Fibroblast of lung (primary cell): ENCODE results near the gene CALHM5. TPM values are rescaled to one million over a fixed set of nuclear protein-coding genes. Genes with fewer than 3 reads are reported as not detected.

Source experiments
- DNase-seq, 2 donors: peaks; one replicate each; pipeline versions ENCODE4 v3.0.0 to v3.0.0-alpha.2; 2010; ENCODE audit warnings: low read depth in 2 of 2
- H2AFZ ChIP-seq: 2 replicates; pipeline ENCODE4 v1.5.1; 2012; ENCODE audit warnings: low read length, control low read depth, inconsistent platforms
- H3K27ac ChIP-seq: 2 replicates; pipeline ENCODE4 v1.5.1; 2011; ENCODE audit warnings: low read length, control low read depth; ENCODE audit not compliant: insufficient read depth
- H3K27me3 ChIP-seq: 2 replicates; pipeline ENCODE4 v1.5.1; 2011; ENCODE audit warnings: mild to moderate bottlenecking, low read length; ENCODE audit not compliant: control insufficient read depth, insufficient read depth
- H3K36me3 ChIP-seq: 2 replicates; pipeline ENCODE4 v1.5.1; 2011; ENCODE audit warnings: low read length; ENCODE audit not compliant: control insufficient read depth, insufficient read depth
- H3K4me1 ChIP-seq: 2 replicates; pipeline ENCODE4 v1.5.1; 2011; ENCODE audit warnings: low read length; ENCODE audit not compliant: control insufficient read depth, insufficient read depth; ENCODE audit errors: extremely low read depth
- H3K4me2 ChIP-seq: 2 replicates; pipeline ENCODE4 v1.5.1; 2011; ENCODE audit warnings: low read length, control low read depth; ENCODE audit not compliant: insufficient read depth; ENCODE audit errors: extremely low read depth
- H3K4me3 ChIP-seq, 4 experiments: fragments of 200-600 bp in 1 of 4; sonication (generic) in 1 of 4; replicated peaks in 1 of 4; 2 replicates each; pipeline ENCODE4 v1.5.1; 2011 to 2016; ENCODE audit warnings: low read length in 4 of 4, low read depth in 3 of 4, mild to moderate bottlenecking in 3 of 4, control low read depth in 2 of 4, inconsistent platforms in 1 of 4, mixed read lengths in 1 of 4; ENCODE audit not compliant: insufficient read depth in 1 of 4; ENCODE audit errors: control extremely low read depth in 1 of 4
- H3K79me2 ChIP-seq: 2 replicates; pipeline ENCODE4 v1.5.1; 2012; ENCODE audit warnings: mild to moderate bottlenecking, low read length, inconsistent platforms; ENCODE audit not compliant: control insufficient read depth, insufficient read depth
- H3K9ac ChIP-seq: 2 replicates; pipeline ENCODE4 v1.5.1; 2011; ENCODE audit warnings: mild to moderate bottlenecking, low read length, control low read depth; ENCODE audit not compliant: insufficient read depth
- H3K9me3 ChIP-seq: 2 replicates; pipeline ENCODE4 v1.5.1; 2012; ENCODE audit warnings: low read depth, low read length; ENCODE audit not compliant: control insufficient read depth, insufficient read depth
- H4K20me1 ChIP-seq: 2 replicates; pipeline ENCODE4 v1.5.1; 2011; ENCODE audit warnings: low read length; ENCODE audit not compliant: control insufficient read depth, insufficient read depth; ENCODE audit errors: extremely low read depth
- EZH2 ChIP-seq: IDR thresholded peaks from 2 replicates; pipeline ENCODE4 v1.5.1; 2012; ENCODE audit warnings: low read length, control low read depth, mild to moderate bottlenecking; ENCODE audit errors: missing control alignments
- polyA plus RNA-seq, 2 donors: library from polyadenylated mRNA; depleted of rRNA in 1 of 2; stranded (reverse) in 1 of 2; unstranded in 1 of 2; fragments of >200 nt; gene quantifications; 2 replicates each; pipeline ENCODE4 v1.2.1, GENCODE V29; 2011 to 2012; ENCODE audit warnings: missing spikeins in 1 of 2
- total RNA-seq: library from RNA; depleted of rRNA; stranded (reverse); fragments of >200 nt; gene quantifications from 2 replicates; pipeline ENCODE4 v1.2.1, GENCODE V29; 2014
- TF ChIP-seq, protein P1 (sequence below), 2 donors: IDR thresholded peaks in 1 of 2; conservative IDR thresholded peaks in 1 of 2; 1 replicate in 1 of 2; 2 replicates in 1 of 2; pipeline ENCODE4 v1.5.1; 2011 to 2012; ENCODE audit warnings: low read length in 2 of 2, control low read depth in 1 of 2, inconsistent platforms in 1 of 2, low read depth in 1 of 2, mild to moderate bottlenecking in 1 of 2

Gene CALHM5
- total and polyA plus RNA-seq, 2 donors (not counting 1 experiment from before 2014, with no cell fraction given): 4.1 to 8.3 TPM

DNA sequence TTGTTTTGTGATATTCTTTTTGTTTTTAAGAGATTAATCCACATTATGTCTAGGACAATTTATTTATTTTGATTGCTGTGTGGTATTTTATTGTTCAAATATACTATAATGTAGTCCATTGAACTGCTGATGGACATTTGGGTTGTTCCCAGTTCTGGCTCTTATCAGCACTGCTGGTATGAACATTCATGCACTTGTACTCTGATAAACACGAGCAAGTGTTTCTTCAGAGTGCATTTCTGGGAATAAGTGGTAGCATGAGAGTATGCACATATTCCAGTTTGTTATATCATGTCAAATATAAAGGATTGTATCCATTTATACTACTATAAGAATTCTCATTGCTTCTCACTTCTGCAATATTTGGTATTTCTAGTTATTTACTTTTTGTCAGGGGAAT, 43.1 kb upstream of the CALHM5 start:
- H3K4me1 ChIP-seq: no peaks in the 10 kb centered on the region
- no peak overlapping the region for H3K27ac ChIP-seq
- no peak overlapping the region for H3K4me3 ChIP-seq
- no peak overlapping the region for H3K4me2 ChIP-seq
- no peak overlapping the region for H3K9ac ChIP-seq
- no peaks in the 10 kb centered on the region for H3K27me3 ChIP-seq
- no peaks in the 10 kb centered on the region for H3K36me3 ChIP-seq
- DNase-seq: no peak
- H4K20me1 ChIP-seq: no peaks in the 10 kb centered on the region
- no peaks in the 10 kb centered on the region for H3K79me2 ChIP-seq
- TF ChIP-seq EZH2: no peak
- TF ChIP-seq, protein P1, sequence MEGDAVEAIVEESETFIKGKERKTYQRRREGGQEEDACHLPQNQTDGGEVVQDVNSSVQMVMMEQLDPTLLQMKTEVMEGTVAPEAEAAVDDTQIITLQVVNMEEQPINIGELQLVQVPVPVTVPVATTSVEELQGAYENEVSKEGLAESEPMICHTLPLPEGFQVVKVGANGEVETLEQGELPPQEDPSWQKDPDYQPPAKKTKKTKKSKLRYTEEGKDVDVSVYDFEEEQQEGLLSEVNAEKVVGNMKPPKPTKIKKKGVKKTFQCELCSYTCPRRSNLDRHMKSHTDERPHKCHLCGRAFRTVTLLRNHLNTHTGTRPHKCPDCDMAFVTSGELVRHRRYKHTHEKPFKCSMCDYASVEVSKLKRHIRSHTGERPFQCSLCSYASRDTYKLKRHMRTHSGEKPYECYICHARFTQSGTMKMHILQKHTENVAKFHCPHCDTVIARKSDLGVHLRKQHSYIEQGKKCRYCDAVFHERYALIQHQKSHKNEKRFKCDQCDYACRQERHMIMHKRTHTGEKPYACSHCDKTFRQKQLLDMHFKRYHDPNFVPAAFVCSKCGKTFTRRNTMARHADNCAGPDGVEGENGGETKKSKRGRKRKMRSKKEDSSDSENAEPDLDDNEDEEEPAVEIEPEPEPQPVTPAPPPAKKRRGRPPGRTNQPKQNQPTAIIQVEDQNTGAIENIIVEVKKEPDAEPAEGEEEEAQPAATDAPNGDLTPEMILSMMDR (conservative IDR thresholded peaks at IDR 0.05 in 1 of 2, IDR thresholded peaks at IDR 0.05 in 1 of 2; ENCODE audit: low read depth in 1 of 2, low read length in 2 of 2): no peak
- H2AFZ ChIP-seq: no peak overlapping the region
- H3K9me3 ChIP-seq: no peaks in the 10 kb centered on the region

DNA sequence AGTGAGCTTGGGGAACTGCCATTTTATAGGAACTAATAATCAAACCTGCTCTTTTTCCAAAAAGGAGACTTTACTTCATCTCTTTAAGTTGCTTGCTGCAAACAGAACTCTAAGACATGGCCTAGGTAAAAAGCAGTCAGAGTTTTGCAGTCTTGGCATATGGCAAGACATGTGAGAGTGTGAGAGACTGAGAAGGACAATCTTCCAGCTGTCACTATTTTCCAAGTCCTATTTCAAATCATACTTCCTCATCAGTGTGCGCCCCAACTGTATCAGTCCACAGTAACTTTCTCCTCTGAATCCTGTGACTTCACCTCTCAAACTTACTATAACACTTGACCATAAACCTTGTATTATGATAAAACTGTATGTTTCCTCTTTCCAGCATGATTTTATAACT, 39.9 kb upstream of the CALHM5 start:
- no peak overlapping the region for H3K4me3 ChIP-seq
- no peaks in the 10 kb centered on the region for H3K4me1 ChIP-seq
- no peaks in the 10 kb centered on the region for H3K9me3 ChIP-seq
- DNase-seq: no peak
- H2AFZ ChIP-seq: no peak overlapping the region
- no peaks in the 10 kb centered on the region for H3K27me3 ChIP-seq
- TF ChIP-seq EZH2: no peak
- TF ChIP-seq, protein P1 (conservative IDR thresholded peaks at IDR 0.05 in 1 of 2, IDR thresholded peaks at IDR 0.05 in 1 of 2; ENCODE audit: low read depth in 1 of 2, low read length in 2 of 2): no peak
- H3K36me3 ChIP-seq: no peaks in the 10 kb centered on the region
- no peak overlapping the region for H3K27ac ChIP-seq
- H3K9ac ChIP-seq: no peak overlapping the region
- no peaks in the 10 kb centered on the region for H4K20me1 ChIP-seq
- H3K79me2 ChIP-seq: no peaks in the 10 kb centered on the region
- no peak overlapping the region for H3K4me2 ChIP-seq

DNA sequence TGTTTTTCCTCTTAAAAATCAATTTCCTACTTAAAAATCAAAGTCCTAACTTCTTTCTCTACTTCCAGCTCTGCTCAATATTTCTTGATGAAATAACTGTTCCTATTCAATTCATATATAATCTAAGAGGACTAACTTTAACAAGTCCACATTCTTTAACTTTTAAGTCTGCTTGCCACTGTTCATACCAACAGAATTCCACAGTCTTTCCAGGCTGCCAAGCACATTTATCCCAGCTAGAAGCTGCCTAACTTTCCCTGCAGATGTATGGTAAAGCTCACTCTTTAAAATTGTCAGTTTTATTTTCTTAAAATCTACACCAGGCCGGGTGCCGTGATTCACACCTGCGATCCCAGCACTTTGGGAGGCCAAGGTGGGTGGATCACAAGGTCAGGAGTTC, 38.7 kb upstream of the CALHM5 start:
- H3K4me2 ChIP-seq: no peak overlapping the region
- H3K4me1 ChIP-seq: no peaks in the 10 kb centered on the region
- H3K79me2 ChIP-seq: no peaks in the 10 kb centered on the region
- no peak for DNase-seq
- no peak overlapping the region for H2AFZ ChIP-seq
- H3K9me3 ChIP-seq: no peaks in the 10 kb centered on the region
- no peak overlapping the region for H3K27ac ChIP-seq
- TF ChIP-seq, protein P1 (conservative IDR thresholded peaks at IDR 0.05 in 1 of 2, IDR thresholded peaks at IDR 0.05 in 1 of 2; ENCODE audit: low read depth in 1 of 2, low read length in 2 of 2): no peak
- TF ChIP-seq EZH2: no peak
- H3K36me3 ChIP-seq: no peaks in the 10 kb centered on the region
- H4K20me1 ChIP-seq: no peaks in the 10 kb centered on the region
- no peak overlapping the region for H3K4me3 ChIP-seq
- H3K27me3 ChIP-seq: no peaks in the 10 kb centered on the region
- no peak overlapping the region for H3K9ac ChIP-seq
